Stimulated activated effector memory CD8-positive, alpha-beta T cell treated with anti-CD3 and anti-CD28 coated beads, Interleukin-12 subunit alpha, Interleukin-12 subunit beta, amount 100 ng/mL, for 72 hours (primary cell): ENCODE measurements around the gene SULT1A3.
"Not testable (repeated sequence)": the region's sequence is repeated elsewhere in the genome, so short reads cannot be mapped to it uniquely, and the experiment has no call there.

Experiments used
- ATAC-seq: fragments of 150-1000 bp; cut with Tn5 transposase; 2 replicates; pipeline ENCODE4 v1.10.0; 2021
- DNase-seq, 2 donors: peaks; one replicate each; pipeline ENCODE4 v3.0.0; 2021 to 2022; ENCODE audit warnings: low spot score in 2 of 2
- H3K27ac Mint-ChIP-seq: one replicate; pipeline ENCODE4 v1.8.0; 2022; ENCODE audit warnings: mild to moderate bottlenecking, mixed read lengths
- H3K36me3 Mint-ChIP-seq: one replicate; pipeline ENCODE4 v1.8.0; 2022; ENCODE audit warnings: mild to moderate bottlenecking, mixed read lengths
- H3K4me1 Mint-ChIP-seq: one replicate; pipeline ENCODE4 v1.8.0; 2022; ENCODE audit warnings: mixed read lengths
- H3K4me3 Mint-ChIP-seq: one replicate; pipeline ENCODE4 v1.8.0; 2022; ENCODE audit warnings: mild to moderate bottlenecking, mixed read lengths
- H3K9me3 Mint-ChIP-seq: one replicate; pipeline ENCODE4 v1.8.0; 2022; ENCODE audit warnings: mixed read lengths

The SULT1A3 gene

DNA sequence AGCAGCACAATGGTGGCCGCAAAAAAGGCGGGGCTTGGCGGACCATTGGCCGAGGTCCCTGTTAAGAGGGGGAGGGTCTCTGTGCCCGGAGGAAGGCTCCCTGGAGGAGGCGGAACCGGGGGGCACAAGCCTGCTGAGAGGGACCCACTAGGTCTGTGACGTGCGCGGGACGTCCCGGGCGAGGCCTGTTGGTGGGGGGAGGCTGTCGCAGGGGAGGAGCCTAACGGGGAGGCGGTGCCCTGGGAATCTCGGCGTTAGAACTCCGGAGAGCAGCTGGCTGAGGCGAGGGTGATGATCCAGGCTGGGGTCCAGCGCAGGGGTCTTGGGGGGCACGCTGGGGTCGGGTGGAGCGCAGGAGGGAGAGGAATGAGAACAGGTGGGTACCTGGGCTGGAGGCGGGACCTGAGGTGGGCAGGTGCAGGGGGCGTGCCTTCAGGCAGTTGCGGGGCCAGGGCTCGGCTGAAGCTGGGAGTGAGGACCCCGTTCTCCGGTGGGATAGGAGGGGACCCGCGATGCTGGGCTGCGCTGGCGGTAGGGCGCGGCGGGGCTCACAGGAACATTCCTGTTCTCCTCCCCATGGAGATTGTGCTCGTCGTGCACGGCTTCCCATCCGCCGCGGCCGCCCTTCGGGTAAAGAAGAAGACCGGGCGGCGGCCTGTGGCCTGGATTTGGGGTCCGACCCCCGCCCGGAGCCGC lies 6.6 kb downstream of the SULT1A3 start:
- ATAC-seq (peak; percentile 70), DNase-seq (peak in 1 of 2 donors; percentile 61)
- not testable (repeated sequence) for H3K36me3 Mint-ChIP-seq, H3K9me3 Mint-ChIP-seq, H3K4me1 Mint-ChIP-seq, H3K27ac Mint-ChIP-seq, H3K4me3 Mint-ChIP-seq

GRCh38 chr16:30206252-30206651 lies 7.2 kb downstream of the SULT1A3 start:
- not testable (repeated sequence) for H3K36me3 Mint-ChIP-seq, H3K27ac Mint-ChIP-seq, H3K9me3 Mint-ChIP-seq, H3K4me1 Mint-ChIP-seq, DNase-seq, H3K4me3 Mint-ChIP-seq
- ATAC-seq: peak; percentile 70

- not testable (repeated sequence) for H3K36me3 Mint-ChIP-seq, H3K9me3 Mint-ChIP-seq, H3K4me3 Mint-ChIP-seq, H3K27ac Mint-ChIP-seq, H3K4me1 Mint-ChIP-seq
- ATAC-seq: peak; percentile 26
- peak in 1 of 2 donors; percentile 38 for DNase-seq
Observed at GRCh38 chr16:30207063-30207704, 8.1 kb downstream of the SULT1A3 start.

DNA sequence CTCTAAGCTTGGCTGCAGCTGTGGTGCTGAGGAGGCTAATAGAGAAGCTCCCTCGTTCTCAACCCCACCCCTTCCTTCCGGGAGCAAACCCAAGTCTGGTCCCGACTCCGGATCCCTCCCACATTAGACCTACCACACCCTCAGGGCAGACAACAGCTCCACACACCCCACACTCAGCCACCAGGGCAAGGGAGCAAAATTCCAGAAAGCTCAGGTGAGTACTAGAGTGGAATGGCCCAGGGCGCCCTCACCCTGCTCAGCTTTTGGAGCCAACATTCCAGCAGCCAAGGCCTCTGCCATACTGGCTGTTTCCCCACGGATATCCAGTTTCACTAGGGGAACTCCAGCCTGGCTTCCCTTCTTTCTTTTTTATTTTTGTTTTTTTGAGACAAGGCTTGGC lies 10.0 kb downstream of the SULT1A3 start:
- H3K4me1 Mint-ChIP-seq, H3K27ac Mint-ChIP-seq, H3K36me3 Mint-ChIP-seq, H3K4me3 Mint-ChIP-seq, H3K9me3 Mint-ChIP-seq: not testable (repeated sequence)
- peak in 1 of 2 donors; percentile 53 for DNase-seq
- ATAC-seq: peak; percentile 34

DNA sequence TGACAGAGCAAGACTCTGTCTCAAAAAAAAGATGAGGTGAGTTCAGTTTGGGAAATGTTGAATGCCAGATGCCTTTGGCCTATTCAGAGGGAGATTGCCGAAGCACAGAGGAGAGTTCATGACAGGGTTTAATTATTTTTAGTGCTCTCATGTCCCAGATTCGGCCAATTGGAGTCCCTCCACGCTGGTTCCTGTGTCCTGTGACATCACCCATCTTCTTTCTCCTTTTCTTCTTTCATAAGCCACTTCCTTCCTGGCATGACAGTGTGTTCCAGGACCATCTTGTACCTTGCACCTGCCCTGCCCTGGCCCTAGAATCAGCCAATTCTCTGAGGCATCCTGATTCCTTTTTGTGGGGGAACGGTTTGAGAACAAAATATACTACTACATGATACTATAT lies 12.4 kb downstream of the SULT1A3 start:
- H3K9me3 Mint-ChIP-seq, H3K27ac Mint-ChIP-seq, H3K36me3 Mint-ChIP-seq, H3K4me1 Mint-ChIP-seq, DNase-seq, H3K4me3 Mint-ChIP-seq: not testable (repeated sequence)
- ATAC-seq: peak; percentile 64

DNA sequence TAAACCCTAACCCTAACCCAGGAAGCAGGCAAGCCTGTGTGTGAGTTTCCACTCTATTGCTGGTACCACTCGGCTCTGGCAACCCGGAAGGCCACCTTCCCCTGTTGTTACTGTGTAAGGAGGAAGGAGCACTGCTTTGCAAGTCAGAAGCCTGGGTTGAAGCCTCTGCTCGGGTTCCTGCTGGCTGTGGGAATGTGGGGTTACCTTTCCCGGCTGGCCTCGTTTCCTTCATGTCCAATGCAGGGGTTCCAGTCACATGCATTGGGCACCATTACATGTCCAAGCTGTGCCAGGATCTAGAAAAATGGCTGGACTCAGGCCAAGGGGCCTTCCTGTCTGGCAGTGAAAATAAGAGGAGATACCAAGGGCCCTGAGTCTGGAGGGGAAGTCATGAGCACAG lies 18.0 kb downstream of the SULT1A3 start:
- peak in 1 of 2 donors; percentile 46 for DNase-seq
- H3K4me1 Mint-ChIP-seq, H3K27ac Mint-ChIP-seq, H3K4me3 Mint-ChIP-seq, ATAC-seq, H3K36me3 Mint-ChIP-seq, H3K9me3 Mint-ChIP-seq: not testable (repeated sequence)

GRCh38 chr16:30248379-30248778 lies 49.3 kb downstream of the SULT1A3 start, which contains the start of gene NPIPB13:
NPIPB13 (minus strand) TSS chr16:30248479; CDS start chr16:30245573, 2,906 bp downstream.
- not testable (repeated sequence) for DNase-seq, H3K9me3 Mint-ChIP-seq, ATAC-seq, H3K27ac Mint-ChIP-seq, H3K36me3 Mint-ChIP-seq, H3K4me3 Mint-ChIP-seq, H3K4me1 Mint-ChIP-seq
